Esophagus mucosa (tissue), 1 donor: ENCODE measurements around the gene AK4. TPM values are rescaled to one million over a fixed set of nuclear protein-coding genes. Genes with fewer than 3 reads are reported as not detected.
A peak's percentile ranks its signal among the peaks of the same experiment; 100 is the strongest.
"Not testable (repeated sequence)": the region's sequence is repeated elsewhere in the genome, so short reads cannot be mapped to it uniquely, and the experiment has no call there.

ENCODE experiments used
- ATAC-seq: fragments of 200-7000 bp; cut with Tn5 transposase; one replicate; pipeline ENCODE4 v1.9.1; 2020
- total RNA-seq: library from RNA; stranded (reverse); gene quantifications from one replicate; pipeline ENCODE4 v1.2.4, GENCODE V29; 2023
- donor health status: DM: yes; HTN: yes; CAD: no.

The AK4 gene
- 51.6 TPM for total RNA-seq

GRCh38 chr1:65148178-65148547 is at the start of gene AK4:
TSS of gene AK4 (plus strand) at chr1:65148203. CDS start at chr1:65148408, 205 bp downstream.
- not testable (repeated sequence) for ATAC-seq

- ATAC-seq = no peak
Measured at GRCh38 chr1:65103807-65104206, 44.2 kb upstream of the AK4 start.

- no peak for ATAC-seq
Measured at GRCh38 chr1:65104854-65105534, 43.0 kb upstream of the AK4 start.

GRCh38 chr1:65105596-65105995 is 42.4 kb upstream of the AK4 start:
- ATAC-seq = no peak

- no peak for ATAC-seq
Measured at GRCh38 chr1:65108025-65108642, 39.9 kb upstream of the AK4 start.

- no peak for ATAC-seq
Measured at GRCh38 chr1:65109487-65109886, 38.5 kb upstream of the AK4 start.

GRCh38 chr1:65112811-65113210 is 35.2 kb upstream of the AK4 start:
- ATAC-seq = no peak

- ATAC-seq = no peak
Measured at GRCh38 chr1:65113298-65113697, 34.7 kb upstream of the AK4 start.

GRCh38 chr1:65114322-65114721 is 33.7 kb upstream of the AK4 start:
- ATAC-seq = no peak

GRCh38 chr1:65119951-65120350 is 28.1 kb upstream of the AK4 start:
- ATAC-seq = no peak

- not testable (repeated sequence) for ATAC-seq
Measured at GRCh38 chr1:65129104-65129503, 18.9 kb upstream of the AK4 start.

GRCh38 chr1:65138524-65138923 is 9.5 kb upstream of the AK4 start:
- no peak for ATAC-seq

- ATAC-seq = not testable (repeated sequence)
Measured at GRCh38 chr1:65139793-65140192, 8.2 kb upstream of the AK4 start.

- peak; percentile 59 for ATAC-seq
Measured at GRCh38 chr1:65141394-65141793, 6.6 kb upstream of the AK4 start.

- no peak for ATAC-seq
Measured at GRCh38 chr1:65141918-65142317, 6.1 kb upstream of the AK4 start.

GRCh38 chr1:65143112-65143658 is 4.8 kb upstream of the AK4 start:
- not testable (repeated sequence) for ATAC-seq

GRCh38 chr1:65146908-65147423 is 1.0 kb upstream of the AK4 start:
- ATAC-seq = no peak

GRCh38 chr1:65147424-65148177 is 402 bp upstream of the AK4 start:
- ATAC-seq = peak; percentile 75

- peak; percentile 75 for ATAC-seq
Measured at GRCh38 chr1:65148548-65149350, 746 bp downstream of the AK4 start.

- no peak for ATAC-seq
Measured at GRCh38 chr1:65149351-65150107, 1.5 kb downstream of the AK4 start.

GRCh38 chr1:65150108-65150463 is 2.1 kb downstream of the AK4 start:
- no peak for ATAC-seq
